ENCODE results near the gene IL25. TPM values are rescaled to one million over a fixed set of nuclear protein-coding genes. Genes with fewer than 3 reads are reported as not detected.

The IL25 gene
- polyA plus RNA-seq, 1 experiment, result not detected

DNA sequence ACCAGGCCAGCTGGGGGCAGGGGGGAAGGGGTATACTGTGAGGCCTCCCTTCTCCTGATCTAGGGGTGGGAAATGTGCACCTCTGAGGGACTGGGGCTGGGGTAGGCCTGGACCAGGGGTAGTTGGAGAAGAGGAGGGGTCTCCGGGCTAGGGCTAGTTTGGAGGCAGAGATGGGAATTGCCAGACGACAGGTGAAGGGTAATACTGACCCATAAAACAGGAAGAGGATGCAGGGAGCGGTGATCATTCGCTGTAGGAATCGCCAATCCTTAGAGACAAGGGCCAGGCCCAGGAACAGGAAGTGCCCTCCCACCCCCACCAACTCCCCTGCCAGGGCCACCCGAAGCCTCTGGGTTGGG is 24.3 kb upstream of the IL25 start:
- no peak for DNase-seq (ENCODE audit: low read depth)
- TF ChIP-seq, protein P1, sequence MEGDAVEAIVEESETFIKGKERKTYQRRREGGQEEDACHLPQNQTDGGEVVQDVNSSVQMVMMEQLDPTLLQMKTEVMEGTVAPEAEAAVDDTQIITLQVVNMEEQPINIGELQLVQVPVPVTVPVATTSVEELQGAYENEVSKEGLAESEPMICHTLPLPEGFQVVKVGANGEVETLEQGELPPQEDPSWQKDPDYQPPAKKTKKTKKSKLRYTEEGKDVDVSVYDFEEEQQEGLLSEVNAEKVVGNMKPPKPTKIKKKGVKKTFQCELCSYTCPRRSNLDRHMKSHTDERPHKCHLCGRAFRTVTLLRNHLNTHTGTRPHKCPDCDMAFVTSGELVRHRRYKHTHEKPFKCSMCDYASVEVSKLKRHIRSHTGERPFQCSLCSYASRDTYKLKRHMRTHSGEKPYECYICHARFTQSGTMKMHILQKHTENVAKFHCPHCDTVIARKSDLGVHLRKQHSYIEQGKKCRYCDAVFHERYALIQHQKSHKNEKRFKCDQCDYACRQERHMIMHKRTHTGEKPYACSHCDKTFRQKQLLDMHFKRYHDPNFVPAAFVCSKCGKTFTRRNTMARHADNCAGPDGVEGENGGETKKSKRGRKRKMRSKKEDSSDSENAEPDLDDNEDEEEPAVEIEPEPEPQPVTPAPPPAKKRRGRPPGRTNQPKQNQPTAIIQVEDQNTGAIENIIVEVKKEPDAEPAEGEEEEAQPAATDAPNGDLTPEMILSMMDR (IDR thresholded peaks at IDR 0.05; ENCODE audit: insufficient read depth, low read depth, low read length), result no peak
- no peaks in the 10 kb centered on the region for H3K27me3 ChIP-seq (ENCODE audit: control insufficient read depth, insufficient read depth, low read length)
- POLR2A ChIA-PET, result interaction anchor here (0.6 kb wide), 1 partner anchor 199 kb away, joined by 4 read pairs; no protein-coding TSS in a partner anchor
- CTCF ChIA-PET, result interaction anchor here (4.2 kb wide), 1 partner anchor 31 kb away, joined by 15 read pairs; no protein-coding TSS in a partner anchor
- H3K36me3 ChIP-seq (ENCODE audit: control insufficient read depth, insufficient read depth, low read length), result no peaks in the 10 kb centered on the region
- H3K4me3 ChIP-seq (ENCODE audit: low read depth, low read length), result no peak overlapping the region

GRCh38 chr14:23349156-23349845 is 23.3 kb upstream of the IL25 start:
- TF ChIP-seq, protein P1 (IDR thresholded peaks at IDR 0.05; ENCODE audit: insufficient read depth, low read depth, low read length), result no peak
- Histone ChIP-seq H3K27me3 (ENCODE audit: control insufficient read depth, insufficient read depth, low read length) (no peaks in the 10 kb centered on the region; the same call in 1 of the 2 replicates), H3K36me3 (ENCODE audit: control insufficient read depth, insufficient read depth, low read length) (no peaks in the 10 kb centered on the region), H3K4me3 (ENCODE audit: low read depth, low read length) (no peak overlapping the region)
- ChIA-PET CTCF (no interaction called here), POLR2A (interaction anchor here (0.6 kb wide), 1 partner anchor 198 kb away, joined by 4 read pairs; no protein-coding TSS in a partner anchor)
- DNase-seq (ENCODE audit: low read depth), result no peak

GRCh38 chr14:23351681-23352505 is 20.7 kb upstream of the IL25 start:
- ChIA-PET CTCF (interaction anchor here (0.7 to 1.9 kb wide), 4 partner anchors 18 to 30 kb away, joined by 3 to 15 read pairs (median 3); partner anchors contain the start of gene IL25), POLR2A (interaction anchor here (0.6 to 0.8 kb wide), 3 partner anchors 12 to 30 kb away, joined by 3 read pairs; no protein-coding TSS in a partner anchor)
- TF ChIP-seq, protein P1 (IDR thresholded peaks at IDR 0.05; ENCODE audit: insufficient read depth, low read depth, low read length), result no peak
- H3K4me3 ChIP-seq (ENCODE audit: low read depth, low read length), result peak overlapping the region; percentile 74
- H3K36me3 ChIP-seq (ENCODE audit: control insufficient read depth, insufficient read depth, low read length), result no peaks in the 10 kb centered on the region
- DNase-seq (ENCODE audit: low read depth), result no peak
- H3K27me3 ChIP-seq (ENCODE audit: control insufficient read depth, insufficient read depth, low read length), result peaks cover 1% of the 10 kb centered on the region; the same call in 1 of the 2 replicates

- peak; percentile 33 for DNase-seq (ENCODE audit: low read depth)
- Histone ChIP-seq H3K36me3 (ENCODE audit: control insufficient read depth, insufficient read depth, low read length) (no peaks in the 10 kb centered on the region), H3K4me3 (ENCODE audit: low read depth, low read length) (peak within 1 kb of the TSS; percentile 74), H3K27me3 (ENCODE audit: control insufficient read depth, insufficient read depth, low read length) (peaks cover 1% of the 10 kb centered on the region; the same call in 1 of the 2 replicates)
- POLR2A ChIA-PET, result interaction anchor here (0.6 to 0.8 kb wide), 3 partner anchors 11 to 31 kb away, joined by 3 read pairs; no protein-coding TSS in a partner anchor
- CTCF ChIA-PET, result interaction anchor here (0.5 to 1.9 kb wide), 7 partner anchors 15 to 384 kb away, joined by 3 to 15 read pairs (median 3); partner anchors contain the start of gene IL25
- TF ChIP-seq, protein P1 (IDR thresholded peaks at IDR 0.05; ENCODE audit: insufficient read depth, low read depth, low read length), result 0 out of 2 replicates have a peak, but pooled peaks have one; percentile 33
These were observed 19.8 kb upstream of the IL25 start, which contains the start of gene SLC22A17 for GRCh38 chr14:23352506-23353432. Gene SLC22A17 (minus strand): TSS chr14:23352887.

Data from BJ (cell line).